NCI-H2227 (cell line): ENCODE data around the gene FAM168A.

ENCODE experiments used
- DNase-seq: peaks from one replicate; lab custom pipeline; 2025; ENCODE audit not compliant: unreplicated experiment; lab: John Stamatoyannopoulos, UW

The FAM168A gene

GRCh38 chr11:73524774-73525173 lies 73.1 kb downstream of the FAM168A start:
- DNase-seq: no peak

GRCh38 chr11:73521621-73522020 lies 76.3 kb downstream of the FAM168A start:
- DNase-seq: peak; percentile 36

- no peak for DNase-seq
These were observed 77.4 kb downstream of the FAM168A start for GRCh38 chr11:73520353-73521061.

- no peak for DNase-seq
These were observed 78.6 kb downstream of the FAM168A start for GRCh38 chr11:73519266-73519665.

- no peak for DNase-seq
These were observed 79.7 kb downstream of the FAM168A start for GRCh38 chr11:73518195-73518594.

GRCh38 chr11:73516080-73516479 lies 81.8 kb downstream of the FAM168A start:
- no peak for DNase-seq

GRCh38 chr11:73513707-73514106 lies 84.2 kb downstream of the FAM168A start:
- no peak for DNase-seq

- DNase-seq: no peak
These were observed 87.0 kb downstream of the FAM168A start for GRCh38 chr11:73510877-73511276.

GRCh38 chr11:73510106-73510505 lies 87.8 kb downstream of the FAM168A start:
- no peak for DNase-seq

- no peak for DNase-seq
These were observed 88.7 kb downstream of the FAM168A start for GRCh38 chr11:73509188-73509587.

- no peak for DNase-seq
These were observed 89.4 kb downstream of the FAM168A start for GRCh38 chr11:73508243-73509176.

- DNase-seq: no peak
These were observed 90.8 kb downstream of the FAM168A start for GRCh38 chr11:73507086-73507485.

GRCh38 chr11:73506038-73506437 lies 91.9 kb downstream of the FAM168A start:
- DNase-seq: no peak

- DNase-seq: no peak
These were observed 99.6 kb downstream of the FAM168A start for GRCh38 chr11:73498343-73498742.

GRCh38 chr11:73496134-73496533 lies 101.8 kb downstream of the FAM168A start:
- no peak for DNase-seq

- no peak for DNase-seq
These were observed 102.2 kb downstream of the FAM168A start for GRCh38 chr11:73495731-73496130.

- DNase-seq: no peak
These were observed 103.8 kb downstream of the FAM168A start for GRCh38 chr11:73493956-73494598.

GRCh38 chr11:73481626-73482025 lies 116.3 kb downstream of the FAM168A start:
- DNase-seq: no peak

GRCh38 chr11:73480677-73481076 lies 117.2 kb downstream of the FAM168A start:
- no peak for DNase-seq

GRCh38 chr11:73478737-73479347 lies 119.1 kb downstream of the FAM168A start:
- peak; percentile 23 for DNase-seq

- no peak for DNase-seq
These were observed 120.4 kb downstream of the FAM168A start for GRCh38 chr11:73477518-73477917.
